Natural killer cell (primary cell): Measurements from ENCODE around the gene SESN1. TPM values are rescaled to one million over a fixed set of nuclear protein-coding genes. Genes with fewer than 3 reads are reported as not detected.
A peak's percentile ranks its signal among the peaks of the same experiment; 100 is the strongest.

ENCODE experiments used
- ATAC-seq, 3 donors: fragments of 150-1000 bp in 2 of 3; fragments of 200-7000 bp in 1 of 3; cut with Tn5 transposase; 1 replicate in 1 of 3; 2 replicates in 2 of 3; pipeline ENCODE4 v1.10.0; 2021; ENCODE audit warnings: mild to moderate bottlenecking in 2 of 3, moderate library complexity in 2 of 3
- DNase-seq, 2 donors: peaks; one replicate each; pipeline versions ENCODE4 v3.0.0 to v3.0.0-alpha.2; 2013 to 2021; ENCODE audit warnings: mixed read lengths in 1 of 2
- H3K27ac ChIP-seq: one replicate; pipeline ENCODE4 v1.5.1; 2013; ENCODE audit warnings: mild to moderate bottlenecking, low read length
- H3K27me3 ChIP-seq: one replicate; pipeline ENCODE4 v1.6.1; 2013; ENCODE audit warnings: low read length; ENCODE audit not compliant: control insufficient read depth, insufficient read depth
- H3K36me3 ChIP-seq: one replicate; pipeline ENCODE4 v1.6.1; 2013; ENCODE audit warnings: low read length; ENCODE audit not compliant: control insufficient read depth, insufficient read depth
- H3K4me1 ChIP-seq: one replicate; pipeline ENCODE4 v1.6.1; 2013; ENCODE audit warnings: low read length; ENCODE audit not compliant: control insufficient read depth, insufficient read depth
- H3K4me3 ChIP-seq: one replicate; pipeline ENCODE4 v1.5.1; 2013; ENCODE audit warnings: low read length
- H3K9me3 ChIP-seq: one replicate; pipeline ENCODE4 v1.6.1; 2013; ENCODE audit warnings: low read length; ENCODE audit not compliant: control insufficient read depth, insufficient read depth
- H3K27ac Mint-ChIP-seq, 2 donors: one replicate each; pipeline ENCODE4 v1.8.0; 2022; ENCODE audit warnings: mild to moderate bottlenecking in 2 of 2, mixed read lengths in 2 of 2, moderate library complexity in 1 of 2
- H3K27me3 Mint-ChIP-seq, 2 donors: one replicate each; pipeline ENCODE4 v1.8.0; 2022; ENCODE audit warnings: low read depth in 2 of 2, mixed read lengths in 2 of 2
- H3K36me3 Mint-ChIP-seq: one replicate; pipeline ENCODE4 v1.8.0; 2022; ENCODE audit warnings: mixed read lengths
- H3K4me1 Mint-ChIP-seq, 2 donors: one replicate each; pipeline ENCODE4 v1.8.0; 2022; ENCODE audit warnings: mixed read lengths in 2 of 2
- H3K4me3 Mint-ChIP-seq: one replicate; pipeline ENCODE4 v1.8.0; 2022; ENCODE audit warnings: mild to moderate bottlenecking, moderate library complexity, mixed read lengths
- H3K9me3 Mint-ChIP-seq, 2 donors: one replicate each; pipeline ENCODE4 v1.8.0; 2022; ENCODE audit warnings: mixed read lengths in 2 of 2
- WGBS: methylation state at CpG from one replicate; pipeline ENCODE4 v1.1.7; 2013; ENCODE audit warnings: missing lambda C conversion rate; ENCODE audit not compliant: insufficient coverage; 5-methylcytosine and 5-hydroxymethylcytosine counted together
- intact Hi-C: fragments of 100-400 bp; cut with micrococcal nuclease; formaldehyde crosslinking; loops from one replicate; pipeline ENCODE4 v1.14.2; 2022
- total RNA-seq, 4 donors: library from RNA; stranded (reverse); fragments of 120-200 nt in 1 of 4; gene quantifications; one replicate each; pipeline versions ENCODE4 v1.2.3 to v1.2.4, GENCODE V29; 2013 to 2022
- TF ChIP-seq, protein P1 (sequence below): fragments of 200-600 bp; IDR thresholded peaks from one replicate; pipeline ENCODE4 v1.8.0; 2022; ENCODE audit warnings: antibody characterized with exemption

SESN1 gene
- total RNA-seq, 3 donors from 2014 or later (not counting 1 experiment from before 2014, with no cell fraction given) = 52.9 to 106 (median 68.9) TPM

DNA sequence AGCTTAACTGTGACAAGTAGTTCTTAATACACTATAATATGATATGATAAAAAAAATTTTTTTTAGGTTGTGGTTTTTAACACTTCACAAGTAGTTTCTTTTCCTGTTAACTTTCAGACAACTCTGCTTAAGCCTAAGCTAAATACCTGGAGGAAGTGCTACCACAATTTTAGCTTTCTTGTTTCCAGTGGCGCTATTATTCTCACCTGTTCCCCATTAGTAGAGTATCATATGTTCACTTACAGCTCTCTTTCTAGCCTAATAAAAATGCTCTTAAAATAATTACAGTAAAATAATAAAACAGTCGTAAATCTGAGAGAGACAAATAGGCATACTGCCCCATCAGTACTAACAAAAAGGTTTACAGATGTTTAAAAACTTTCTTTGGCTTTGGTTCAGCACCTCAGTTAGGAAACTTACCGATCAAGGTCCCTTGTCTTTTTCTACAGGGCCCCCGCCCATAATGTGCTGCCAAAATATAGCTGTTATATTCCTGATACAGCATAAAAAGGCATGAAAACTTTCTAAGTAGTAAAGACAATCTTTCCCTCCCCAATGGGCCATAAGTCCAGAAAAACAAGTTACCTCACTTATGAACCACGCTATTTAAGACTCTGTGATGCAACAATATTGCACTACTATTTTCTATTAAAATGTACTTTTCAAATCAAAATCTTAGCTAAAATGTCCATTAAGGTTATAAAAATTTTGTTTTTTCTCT, 57.9 kb downstream of the SESN1 start:
- no peaks in the 10 kb centered on the region for H3K9me3 Mint-ChIP-seq
- intact Hi-C loops = loop anchor here (5.0 kb wide), 1 partner anchor 36 kb away; no protein-coding TSS in a partner anchor
- H3K27me3 Mint-ChIP-seq = no peaks in the 10 kb centered on the region
- TF ChIP-seq, protein P1, sequence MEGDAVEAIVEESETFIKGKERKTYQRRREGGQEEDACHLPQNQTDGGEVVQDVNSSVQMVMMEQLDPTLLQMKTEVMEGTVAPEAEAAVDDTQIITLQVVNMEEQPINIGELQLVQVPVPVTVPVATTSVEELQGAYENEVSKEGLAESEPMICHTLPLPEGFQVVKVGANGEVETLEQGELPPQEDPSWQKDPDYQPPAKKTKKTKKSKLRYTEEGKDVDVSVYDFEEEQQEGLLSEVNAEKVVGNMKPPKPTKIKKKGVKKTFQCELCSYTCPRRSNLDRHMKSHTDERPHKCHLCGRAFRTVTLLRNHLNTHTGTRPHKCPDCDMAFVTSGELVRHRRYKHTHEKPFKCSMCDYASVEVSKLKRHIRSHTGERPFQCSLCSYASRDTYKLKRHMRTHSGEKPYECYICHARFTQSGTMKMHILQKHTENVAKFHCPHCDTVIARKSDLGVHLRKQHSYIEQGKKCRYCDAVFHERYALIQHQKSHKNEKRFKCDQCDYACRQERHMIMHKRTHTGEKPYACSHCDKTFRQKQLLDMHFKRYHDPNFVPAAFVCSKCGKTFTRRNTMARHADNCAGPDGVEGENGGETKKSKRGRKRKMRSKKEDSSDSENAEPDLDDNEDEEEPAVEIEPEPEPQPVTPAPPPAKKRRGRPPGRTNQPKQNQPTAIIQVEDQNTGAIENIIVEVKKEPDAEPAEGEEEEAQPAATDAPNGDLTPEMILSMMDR = no peak
- Histone ChIP-seq H3K27me3 (no peaks in the 10 kb centered on the region), H3K9me3 (no peaks in the 10 kb centered on the region), H3K4me1 (peaks cover 14% of the 10 kb centered on the region), H3K36me3 (no peaks in the 10 kb centered on the region), H3K27ac (peak overlapping the region; percentile 62), H3K4me3 (no peak overlapping the region)
- no peaks in the 10 kb centered on the region for H3K36me3 Mint-ChIP-seq
- ATAC-seq (peak; percentile 82 to 94 (median 91)), DNase-seq (peak in 1 of 2 donors; percentile 51)
- 56% methylated on average over 4 of the region's 5 CpGs for WGBS
- peak overlapping the region; percentile 86 to 87 for H3K27ac Mint-ChIP-seq
- H3K4me3 Mint-ChIP-seq = peak overlapping the region; percentile 67
- H3K4me1 Mint-ChIP-seq = peaks cover 37 to 41% of the 10 kb centered on the region in 2 donors

DNA sequence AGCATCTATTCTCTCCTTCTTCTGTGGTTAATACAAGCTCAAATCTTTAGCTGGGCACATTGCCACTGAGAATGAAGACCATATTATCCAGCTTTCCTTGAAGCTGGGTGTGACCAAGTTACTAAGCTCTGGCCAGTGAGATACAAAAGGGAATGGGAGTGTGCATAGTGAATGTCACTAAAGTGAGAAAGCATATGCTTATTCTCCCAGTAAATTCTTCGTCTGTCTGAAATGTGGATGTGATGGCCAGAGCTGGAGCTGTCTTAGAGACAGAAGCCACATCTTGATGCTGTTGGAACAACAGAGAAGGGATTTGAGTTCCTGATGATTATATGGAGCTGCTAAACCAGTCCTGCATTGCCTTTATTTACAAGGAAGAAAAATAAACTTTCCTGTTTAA, 60.1 kb downstream of the SESN1 start:
- WGBS = 93% methylated on average over 1 of the region's 1 CpG
- H3K4me1 Mint-ChIP-seq = peaks cover 41% of the 10 kb centered on the region in 2 donors
- Histone ChIP-seq H3K4me1 (peaks cover 14% of the 10 kb centered on the region), H3K4me3 (no peak overlapping the region), H3K36me3 (no peaks in the 10 kb centered on the region), H3K27me3 (no peaks in the 10 kb centered on the region), H3K9me3 (no peaks in the 10 kb centered on the region), H3K27ac (no peak overlapping the region)
- intact Hi-C loops = no loop called here
- DNase-seq = no peak
- TF ChIP-seq, protein P1 = no peak
- no peak overlapping the region for H3K4me3 Mint-ChIP-seq
- no peaks in the 10 kb centered on the region for H3K36me3 Mint-ChIP-seq
- H3K9me3 Mint-ChIP-seq = no peaks in the 10 kb centered on the region
- H3K27ac Mint-ChIP-seq = peak overlapping the region in 1 of 2 donors; percentile 12
- no peaks in the 10 kb centered on the region for H3K27me3 Mint-ChIP-seq
- ATAC-seq = no peak

DNA sequence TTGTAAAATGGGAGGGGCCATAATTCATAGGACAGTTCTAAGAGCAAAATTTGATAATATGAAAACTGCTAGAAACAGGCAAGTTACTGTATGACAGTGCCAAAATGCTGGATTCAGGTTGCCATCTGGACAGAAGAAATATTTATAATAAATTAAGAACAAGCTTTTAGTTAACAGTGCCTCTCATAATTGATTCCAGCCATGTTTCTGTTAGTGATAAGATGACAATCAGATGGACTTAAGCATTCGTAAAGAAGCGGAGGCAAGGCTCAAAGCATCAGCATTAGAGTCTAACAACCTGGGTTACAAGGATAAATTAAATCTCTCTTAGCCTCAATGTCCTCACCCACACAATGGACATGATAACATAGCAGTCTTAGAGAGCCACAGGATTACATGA, 61.0 kb downstream of the SESN1 start:
- intact Hi-C loops = no loop called here
- Mint-ChIP-seq H3K9me3 (no peaks in the 10 kb centered on the region), H3K4me3 (no peak overlapping the region), H3K36me3 (no peaks in the 10 kb centered on the region), H3K27ac (no peak overlapping the region), H3K27me3 (no peaks in the 10 kb centered on the region), H3K4me1 (peaks cover 41 to 44% of the 10 kb centered on the region in 2 donors)
- H3K4me1 ChIP-seq = peaks cover 14% of the 10 kb centered on the region
- H3K9me3 ChIP-seq = no peaks in the 10 kb centered on the region
- no peak overlapping the region for H3K4me3 ChIP-seq
- 100% methylated on average over 2 of the region's 2 CpGs for WGBS
- no peaks in the 10 kb centered on the region for H3K27me3 ChIP-seq
- no peak overlapping the region for H3K27ac ChIP-seq
- ATAC-seq (no peak), DNase-seq (no peak)
- H3K36me3 ChIP-seq = no peaks in the 10 kb centered on the region
- TF ChIP-seq, protein P1 = no peak

DNA sequence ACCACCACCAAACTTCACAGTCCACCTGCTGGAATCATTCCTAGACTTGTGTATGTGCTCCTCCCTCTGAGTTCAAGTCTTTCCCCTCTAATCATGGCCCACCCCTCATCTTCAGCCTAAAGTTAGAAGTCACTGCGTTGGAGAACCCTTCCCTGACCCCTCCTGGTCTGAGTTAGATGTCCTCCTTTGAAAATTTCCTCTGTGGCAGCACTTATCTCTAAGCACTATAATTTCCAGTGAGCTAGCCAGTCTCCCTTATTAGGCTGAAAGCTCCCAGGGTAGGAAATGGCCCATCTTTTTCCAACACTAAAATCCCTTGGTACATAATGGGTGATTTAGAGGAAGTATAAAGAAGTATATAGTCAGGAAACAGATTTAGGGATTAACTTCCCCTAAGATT, 63.2 kb downstream of the SESN1 start:
- Histone ChIP-seq H3K9me3 (no peaks in the 10 kb centered on the region), H3K27me3 (no peaks in the 10 kb centered on the region), H3K36me3 (no peaks in the 10 kb centered on the region), H3K4me1 (peaks cover 9% of the 10 kb centered on the region), H3K27ac (no peak overlapping the region), H3K4me3 (no peak overlapping the region)
- Mint-ChIP-seq H3K4me3 (no peak overlapping the region), H3K4me1 (peaks cover 21 to 29% of the 10 kb centered on the region in 2 donors), H3K36me3 (no peaks in the 10 kb centered on the region), H3K9me3 (no peaks in the 10 kb centered on the region), H3K27ac (no peak overlapping the region), H3K27me3 (no peaks in the 10 kb centered on the region)
- ATAC-seq (no peak), DNase-seq (no peak)
- TF ChIP-seq, protein P1 = no peak
- intact Hi-C loops = no loop called here
- WGBS = 89% methylated on average over 1 of the region's 1 CpG
